HCT116 (cell line): ENCODE measurements around the gene SLC39A5. TPM values are rescaled to one million over a fixed set of nuclear protein-coding genes. Genes with fewer than 3 reads are reported as not detected.
"Not testable (repeated sequence)": the region's sequence is repeated elsewhere in the genome, so short reads cannot be mapped to it uniquely, and the experiment has no call there.

Experiments used
- ATAC-seq: fragments of 200-7000 bp; cut with Tn5 transposase; 2 replicates; pipeline ENCODE4 v1.9.1; 2020; ENCODE audit warnings: mild to moderate bottlenecking, moderate library complexity
- BruUV-seq: library from RNA; stranded (reverse); fragments of 400-500 nt; replicated peaks from 2 replicates; lab custom pipeline; 2021; lab: Mats Ljungman, UMichigan
- CTCF ChIA-PET: fragments of 300-600 bp; sonication (Branson Sonifier 250); formaldehyde crosslinking; loops from one replicate; lab custom pipeline; 2021; ENCODE audit warnings: antibody characterized with exemption; lab: Charles Lee
- POLR2A ChIA-PET: fragments of 300-600, 350-600 bp; sonication (Branson Sonifier 250); formaldehyde crosslinking; loops from one replicate; lab custom pipeline; 2021; ENCODE audit warnings: antibody characterized with exemption; lab: Charles Lee
- RAD21 ChIA-PET, 2 experiments: fragments of 300-600 bp; sonication (Branson Sonifier 250); formaldehyde crosslinking; loops; one replicate each; lab custom pipeline; 2023; ENCODE audit warnings: low total read pairs in 2 of 2; ENCODE audit not compliant: uncharacterized antibody in 2 of 2, unreplicated experiment in 2 of 2, low non-redundant PET in 1 of 2; lab: Charles Lee
- DNase-seq: peaks from one replicate; pipeline ENCODE4 v3.0.0-alpha.2; 2010; ENCODE audit warnings: low read depth, low spot score
- H2AFZ ChIP-seq: fragments of 200-600 bp; shearing (Covaris generic), sonication (generic); 2 replicates; pipeline ENCODE4 v1.6.1; 2017; ENCODE audit warnings: low read depth, mixed run types, mixed read lengths, antibody characterized with exemption, low read length; ENCODE audit not compliant: poor library complexity, severe bottlenecking
- H3K27ac ChIP-seq: 2 replicates; pipeline ENCODE4 v1.5.1; 2012; ENCODE audit warnings: low read depth, low read length
- H3K27me3 ChIP-seq: fragments of 200-600 bp; sonication (generic); 2 replicates; pipeline ENCODE4 v1.6.1; 2016; ENCODE audit warnings: mixed run types, low read length, mixed read lengths; ENCODE audit not compliant: insufficient read depth
- H3K36me3 ChIP-seq, 2 experiments: fragments of 200-500 bp in 1 of 2; fragments of 200-600 bp in 1 of 2; sonication (Bioruptor generic) in 1 of 2; sonication (generic) in 1 of 2; 2 replicates each; pipeline versions ENCODE4 v1.5.1 to v1.6.1; 2014 to 2016; ENCODE audit warnings: low read length in 2 of 2, inconsistent platforms in 1 of 2, mixed read lengths in 1 of 2, mixed run types in 1 of 2; ENCODE audit not compliant: insufficient read depth in 2 of 2, control insufficient read depth in 1 of 2
- H3K4me1 ChIP-seq, 2 experiments: fragments of 200-600 bp in 1 of 2; sonication (generic) in 1 of 2; 2 replicates each; pipeline versions ENCODE4 v1.5.1 to v1.6.1; 2012 to 2017; ENCODE audit warnings: low read length in 2 of 2, inconsistent platforms in 1 of 2, mild to moderate bottlenecking in 1 of 2, mixed read lengths in 1 of 2, mixed run types in 1 of 2, moderate library complexity in 1 of 2; ENCODE audit not compliant: insufficient read depth in 2 of 2, control insufficient read depth in 1 of 2
- H3K4me2 ChIP-seq: fragments of 200-600 bp; sonication (generic); 2 replicates; pipeline ENCODE4 v1.6.1; 2017; ENCODE audit warnings: mixed run types, low read length, mixed read lengths
- H3K4me3 ChIP-seq, 2 experiments: fragments of 200-600 bp in 1 of 2; sonication (generic) in 1 of 2; replicated peaks in 1 of 2; 2 replicates each; pipeline ENCODE4 v1.5.1; 2011 to 2016; ENCODE audit warnings: low read length in 2 of 2, control low read depth in 1 of 2, low read depth in 1 of 2, mild to moderate bottlenecking in 1 of 2, mixed read lengths in 1 of 2, mixed run types in 1 of 2
- H3K79me2 ChIP-seq: fragments of 200-600 bp; sonication (generic); 2 replicates; pipeline ENCODE4 v1.6.1; 2017; ENCODE audit warnings: mild to moderate bottlenecking, mixed run types, low read length, moderate library complexity, mixed read lengths; ENCODE audit not compliant: insufficient read depth
- H3K9ac ChIP-seq: fragments of 200-600 bp; sonication (generic); 2 replicates; pipeline ENCODE4 v1.6.1; 2016; ENCODE audit warnings: low read length, mixed read lengths
- H3K9me2 ChIP-seq: fragments of 200-600 bp; sonication (generic), shearing (Covaris generic); 2 replicates; pipeline ENCODE4 v1.6.1; 2017; ENCODE audit warnings: mixed run types, mild to moderate bottlenecking, moderate library complexity; ENCODE audit not compliant: insufficient read depth
- H3K9me3 ChIP-seq, 2 experiments: fragments of 200-500 bp in 1 of 2; fragments of 200-600 bp in 1 of 2; sonication (Bioruptor generic) in 1 of 2; sonication (generic) in 1 of 2; 2 replicates each; pipeline ENCODE4 v1.6.1; 2014 to 2017; ENCODE audit warnings: low read length in 2 of 2, mixed read lengths in 2 of 2, inconsistent platforms in 1 of 2, low read depth in 1 of 2, mild to moderate bottlenecking in 1 of 2, mixed run types in 1 of 2, moderate library complexity in 1 of 2; ENCODE audit not compliant: control insufficient read depth in 1 of 2, insufficient read depth in 1 of 2
- H4K20me1 ChIP-seq: fragments of 200-600 bp; sonication (generic), shearing (Covaris generic); 2 replicates; pipeline ENCODE4 v1.6.1; 2017; ENCODE audit warnings: mixed run types, mild to moderate bottlenecking, moderate library complexity; ENCODE audit not compliant: insufficient read depth
- RAD21 ChIP-seq: IDR thresholded peaks from 2 replicates; pipeline ENCODE4 v1.6.1; 2012; ENCODE audit warnings: low read depth, mild to moderate bottlenecking
- intact Hi-C: fragments of 100-400 bp; cut with micrococcal nuclease; formaldehyde crosslinking; loops from 2 replicates; pipeline ENCODE4 v1.10.0; 2022
- total RNA-seq: library from RNA; stranded (reverse); gene quantifications from one replicate; pipeline ENCODE4 v1.2.1, GENCODE V29; 2021; ENCODE audit not compliant: unreplicated experiment
- TF ChIP-seq, protein P1 (sequence below), 3 experiments: fragments of 200-600 bp in 1 of 3; sonication (generic) in 1 of 3; IDR thresholded peaks in 2 of 3; conservative IDR thresholded peaks in 1 of 3; 2 replicates each; pipeline ENCODE4 v1.5.1; 2012 to 2017; ENCODE audit warnings: low read depth in 2 of 3, low read length in 2 of 3, antibody characterized with exemption in 1 of 3, borderline replicate concordance in 1 of 3, control low read depth in 1 of 3, mild to moderate bottlenecking in 1 of 3, mixed read lengths in 1 of 3, mixed run types in 1 of 3, moderate library complexity in 1 of 3; ENCODE audit not compliant: insufficient read depth in 1 of 3
- TF ChIP-seq, protein P2 (sequence below): IDR thresholded peaks from 2 replicates; pipeline ENCODE4 v1.6.1; 2012; ENCODE audit warnings: low read depth

The SLC39A5 gene
- total RNA-seq, 1 experiment from 2014 or later = 0.66 TPM

- TF ChIP-seq, protein P1, sequence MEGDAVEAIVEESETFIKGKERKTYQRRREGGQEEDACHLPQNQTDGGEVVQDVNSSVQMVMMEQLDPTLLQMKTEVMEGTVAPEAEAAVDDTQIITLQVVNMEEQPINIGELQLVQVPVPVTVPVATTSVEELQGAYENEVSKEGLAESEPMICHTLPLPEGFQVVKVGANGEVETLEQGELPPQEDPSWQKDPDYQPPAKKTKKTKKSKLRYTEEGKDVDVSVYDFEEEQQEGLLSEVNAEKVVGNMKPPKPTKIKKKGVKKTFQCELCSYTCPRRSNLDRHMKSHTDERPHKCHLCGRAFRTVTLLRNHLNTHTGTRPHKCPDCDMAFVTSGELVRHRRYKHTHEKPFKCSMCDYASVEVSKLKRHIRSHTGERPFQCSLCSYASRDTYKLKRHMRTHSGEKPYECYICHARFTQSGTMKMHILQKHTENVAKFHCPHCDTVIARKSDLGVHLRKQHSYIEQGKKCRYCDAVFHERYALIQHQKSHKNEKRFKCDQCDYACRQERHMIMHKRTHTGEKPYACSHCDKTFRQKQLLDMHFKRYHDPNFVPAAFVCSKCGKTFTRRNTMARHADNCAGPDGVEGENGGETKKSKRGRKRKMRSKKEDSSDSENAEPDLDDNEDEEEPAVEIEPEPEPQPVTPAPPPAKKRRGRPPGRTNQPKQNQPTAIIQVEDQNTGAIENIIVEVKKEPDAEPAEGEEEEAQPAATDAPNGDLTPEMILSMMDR (IDR thresholded peaks at IDR 0.05 in 2 of 3, conservative IDR thresholded peaks at IDR 0.05 in 1 of 3; ENCODE audit: borderline replicate concordance in 1 of 3, insufficient read depth in 1 of 3, low read depth in 2 of 3, low read length in 2 of 3) = no peak
Observed at GRCh38 chr12:56267443-56268071, 37.7 kb downstream of the SLC39A5 start (continued).

GRCh38 chr12:56271031-56271430, 41.2 kb downstream of the SLC39A5 start:
- Histone ChIP-seq H3K4me3 (no peak overlapping the region), H3K79me2 (no peaks in the 10 kb centered on the region), H3K9ac (no peak overlapping the region), H2AFZ (no peak overlapping the region), H3K9me3 (no peaks in the 10 kb centered on the region), H4K20me1 (no peaks in the 10 kb centered on the region), H3K36me3 (peaks cover 28 to 51% of the 10 kb centered on the region in 2 experiments), H3K9me2 (no peaks in the 10 kb centered on the region), H3K27ac (no peak overlapping the region), H3K27me3 (no peaks in the 10 kb centered on the region), H3K4me1 (peaks cover 3 to 15% of the 10 kb centered on the region in 2 experiments; a peak in 3 of 4 replicates), H3K4me2 (no peak overlapping the region)
- no TSS peak for BruUV-seq
- CTCF ChIA-PET = interaction anchor here (0.8 kb wide), 1 partner anchor 21 kb away, joined by 3 read pairs; no protein-coding TSS in a partner anchor
- TF ChIP-seq, protein P1 (IDR thresholded peaks at IDR 0.05 in 2 of 3, conservative IDR thresholded peaks at IDR 0.05 in 1 of 3; ENCODE audit: borderline replicate concordance in 1 of 3, insufficient read depth in 1 of 3, low read depth in 2 of 3, low read length in 2 of 3) = peak; percentile 56 to 65 (median 60); a peak in 5 of 6 replicates
- TF ChIP-seq, protein P2, sequence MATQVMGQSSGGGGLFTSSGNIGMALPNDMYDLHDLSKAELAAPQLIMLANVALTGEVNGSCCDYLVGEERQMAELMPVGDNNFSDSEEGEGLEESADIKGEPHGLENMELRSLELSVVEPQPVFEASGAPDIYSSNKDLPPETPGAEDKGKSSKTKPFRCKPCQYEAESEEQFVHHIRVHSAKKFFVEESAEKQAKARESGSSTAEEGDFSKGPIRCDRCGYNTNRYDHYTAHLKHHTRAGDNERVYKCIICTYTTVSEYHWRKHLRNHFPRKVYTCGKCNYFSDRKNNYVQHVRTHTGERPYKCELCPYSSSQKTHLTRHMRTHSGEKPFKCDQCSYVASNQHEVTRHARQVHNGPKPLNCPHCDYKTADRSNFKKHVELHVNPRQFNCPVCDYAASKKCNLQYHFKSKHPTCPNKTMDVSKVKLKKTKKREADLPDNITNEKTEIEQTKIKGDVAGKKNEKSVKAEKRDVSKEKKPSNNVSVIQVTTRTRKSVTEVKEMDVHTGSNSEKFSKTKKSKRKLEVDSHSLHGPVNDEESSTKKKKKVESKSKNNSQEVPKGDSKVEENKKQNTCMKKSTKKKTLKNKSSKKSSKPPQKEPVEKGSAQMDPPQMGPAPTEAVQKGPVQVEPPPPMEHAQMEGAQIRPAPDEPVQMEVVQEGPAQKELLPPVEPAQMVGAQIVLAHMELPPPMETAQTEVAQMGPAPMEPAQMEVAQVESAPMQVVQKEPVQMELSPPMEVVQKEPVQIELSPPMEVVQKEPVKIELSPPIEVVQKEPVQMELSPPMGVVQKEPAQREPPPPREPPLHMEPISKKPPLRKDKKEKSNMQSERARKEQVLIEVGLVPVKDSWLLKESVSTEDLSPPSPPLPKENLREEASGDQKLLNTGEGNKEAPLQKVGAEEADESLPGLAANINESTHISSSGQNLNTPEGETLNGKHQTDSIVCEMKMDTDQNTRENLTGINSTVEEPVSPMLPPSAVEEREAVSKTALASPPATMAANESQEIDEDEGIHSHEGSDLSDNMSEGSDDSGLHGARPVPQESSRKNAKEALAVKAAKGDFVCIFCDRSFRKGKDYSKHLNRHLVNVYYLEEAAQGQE = no peak
- TF ChIP-seq RAD21 = peak; percentile 52
- POLR2A ChIA-PET = no interaction called here
- intact Hi-C loops = no loop called here
- RAD21 ChIA-PET = no interaction called here
- no peak for DNase-seq
- ATAC-seq = peak; percentile 30

- H4K20me1 ChIP-seq, RAD21 ChIA-PET, H3K9me2 ChIP-seq, POLR2A ChIA-PET, H3K4me2 ChIP-seq, DNase-seq, CTCF ChIA-PET, H3K27me3 ChIP-seq, H3K27ac ChIP-seq, H3K9ac ChIP-seq, H2AFZ ChIP-seq, H3K4me1 ChIP-seq, H3K4me3 ChIP-seq, H3K79me2 ChIP-seq, intact Hi-C loops, H3K9me3 ChIP-seq, ATAC-seq: not testable (repeated sequence)
- peaks cover 32 to 55% of the 10 kb centered on the region in 2 experiments for H3K36me3 ChIP-seq
- BruUV-seq = TSS peak; percentile 62
Observed at GRCh38 chr12:56272468-56272867, 42.6 kb downstream of the SLC39A5 start.
